Left lung (tissue), 10 donors: Measurements from ENCODE around the gene CCDC60. TPM values are rescaled to one million over a fixed set of nuclear protein-coding genes. Genes with fewer than 3 reads are reported as not detected.

ENCODE experiments used
- ATAC-seq: fragments of 200-7000 bp; cut with Tn5 transposase; one replicate; pipeline ENCODE4 v1.9.1; 2020; ENCODE audit warnings: moderate library complexity
- DNase-seq, 4 donors: peaks; one replicate each; pipeline ENCODE4 v3.0.0-alpha.2; 2013 to 2020
- H3K27ac ChIP-seq, 2 donors: fragments of 200-600 bp; sonication (generic) in 1 of 2; one replicate each; pipeline versions ENCODE4 v1.5.0 to v1.8.0; 2020 to 2021
- H3K27me3 ChIP-seq, 2 donors: fragments of 200-600 bp; sonication (generic) in 1 of 2; one replicate each; pipeline versions ENCODE4 v1.5.0 to v1.8.0; 2020 to 2021
- H3K36me3 ChIP-seq, 2 donors: fragments of 200-600 bp; sonication (generic) in 1 of 2; one replicate each; pipeline versions ENCODE4 v1.5.0 to v1.8.0; 2020 to 2021
- H3K4me1 ChIP-seq, 2 donors: fragments of 200-600 bp; one replicate each; pipeline ENCODE4 v1.8.0; 2021
- H3K4me3 ChIP-seq, 2 donors: fragments of 200-600 bp; sonication (generic) in 1 of 2; one replicate each; pipeline versions ENCODE4 v1.5.0 to v1.8.0; 2020 to 2021; ENCODE audit warnings: mild to moderate bottlenecking in 1 of 2
- H3K9me3 ChIP-seq, 2 donors: fragments of 200-600 bp; sonication (generic) in 1 of 2; one replicate each; pipeline versions ENCODE4 v1.5.0 to v1.8.0; 2020 to 2021
- intact Hi-C, 2 donors: fragments of 100-400 bp; cut with DNase I; formaldehyde crosslinking; loops; one replicate each; pipeline versions ENCODE4 v1.11.2 to v1.14.2; 2022
- polyA plus RNA-seq, 6 donors: library from polyadenylated mRNA; unstranded; fragments of 120-200 nt; gene quantifications; one replicate each; pipeline ENCODE4 v1.2.1, GENCODE V29; 2013; ENCODE audit not compliant: insufficient read length in 6 of 6
- total RNA-seq, 2 donors: library from RNA; stranded (reverse); fragmentation: NEBNext Ultra II Directional; extraction: Animal tissue kit (Norgen Biotek cat#: 25700); gene quantifications; one replicate each; pipeline ENCODE4 v1.2.1, GENCODE V29; 2021
- TF ChIP-seq, protein P1 (sequence below), 2 donors: fragments of 200-600 bp; sonication (generic) in 1 of 2; IDR thresholded peaks; one replicate each; pipeline versions ENCODE4 v1.5.0 to v1.8.0; 2021; ENCODE audit warnings: antibody characterized with exemption in 2 of 2
- donor health status: DM: no; HTN: yes; CAD: no.
- donor health status: DM: no; HTN: no; CAD: no.

Gene CCDC60
- total and polyA plus RNA-seq, 8 donors, result 0.47 to 2.4 (median 1.8) TPM; not detected in 1

DNA sequence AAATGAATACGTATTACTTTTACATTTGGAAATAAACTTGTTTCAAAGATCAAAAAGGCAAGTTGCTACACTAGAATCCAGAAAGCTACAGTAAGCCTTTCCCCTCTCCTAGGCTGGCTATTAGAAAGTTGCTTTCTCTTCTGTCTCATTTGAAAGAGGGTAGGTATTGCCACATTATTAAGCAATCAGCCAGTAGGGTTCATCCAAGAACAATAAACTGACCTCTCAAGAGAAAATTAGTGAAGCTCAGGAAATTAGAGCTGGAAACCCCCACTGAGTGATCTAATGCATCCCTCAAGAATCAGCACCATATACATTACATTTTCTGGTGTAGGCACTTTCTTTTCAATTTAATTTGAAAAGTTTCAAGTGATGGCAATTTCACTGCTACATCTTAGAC is 254.6 kb downstream of the CCDC60 start:
- intact Hi-C loops, result no loop called here
- DNase-seq, result peak in 1 of 4 donors; percentile 15
- no peaks in the 10 kb centered on the region for H3K36me3 ChIP-seq
- peaks cover 7 to 20% of the 10 kb centered on the region in 2 donors for H3K27me3 ChIP-seq
- H3K4me1 ChIP-seq, result peaks cover 0 to 10% of the 10 kb centered on the region in 2 donors
- ATAC-seq, result peak; percentile 44
- no peaks in the 10 kb centered on the region for H3K9me3 ChIP-seq
- TF ChIP-seq, protein P1, sequence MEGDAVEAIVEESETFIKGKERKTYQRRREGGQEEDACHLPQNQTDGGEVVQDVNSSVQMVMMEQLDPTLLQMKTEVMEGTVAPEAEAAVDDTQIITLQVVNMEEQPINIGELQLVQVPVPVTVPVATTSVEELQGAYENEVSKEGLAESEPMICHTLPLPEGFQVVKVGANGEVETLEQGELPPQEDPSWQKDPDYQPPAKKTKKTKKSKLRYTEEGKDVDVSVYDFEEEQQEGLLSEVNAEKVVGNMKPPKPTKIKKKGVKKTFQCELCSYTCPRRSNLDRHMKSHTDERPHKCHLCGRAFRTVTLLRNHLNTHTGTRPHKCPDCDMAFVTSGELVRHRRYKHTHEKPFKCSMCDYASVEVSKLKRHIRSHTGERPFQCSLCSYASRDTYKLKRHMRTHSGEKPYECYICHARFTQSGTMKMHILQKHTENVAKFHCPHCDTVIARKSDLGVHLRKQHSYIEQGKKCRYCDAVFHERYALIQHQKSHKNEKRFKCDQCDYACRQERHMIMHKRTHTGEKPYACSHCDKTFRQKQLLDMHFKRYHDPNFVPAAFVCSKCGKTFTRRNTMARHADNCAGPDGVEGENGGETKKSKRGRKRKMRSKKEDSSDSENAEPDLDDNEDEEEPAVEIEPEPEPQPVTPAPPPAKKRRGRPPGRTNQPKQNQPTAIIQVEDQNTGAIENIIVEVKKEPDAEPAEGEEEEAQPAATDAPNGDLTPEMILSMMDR (IDR thresholded peaks at IDR 0.05), result no peak
- no peak overlapping the region for H3K27ac ChIP-seq
- no peak overlapping the region for H3K4me3 ChIP-seq

DNA sequence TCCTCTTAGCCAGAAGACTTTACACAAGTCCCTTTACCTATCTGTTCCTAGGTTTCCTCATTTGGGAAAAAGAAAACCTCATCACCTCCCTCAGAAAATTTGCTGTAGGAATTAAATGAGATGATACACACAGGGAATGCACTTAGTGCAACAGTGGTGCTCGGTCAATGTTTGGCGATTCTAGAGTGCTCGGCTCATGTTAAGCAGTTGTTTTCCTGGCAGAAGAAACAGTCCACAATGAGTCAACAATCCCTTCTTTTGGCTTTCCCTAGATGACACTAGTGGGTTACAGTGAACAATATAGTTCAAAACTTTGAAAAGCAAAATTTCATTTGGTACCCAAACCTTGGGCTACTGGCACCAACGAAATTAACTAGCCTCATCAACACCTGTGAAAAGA is 255.1 kb downstream of the CCDC60 start:
- intact Hi-C loops, result no loop called here
- no peak for DNase-seq

More for the DNA sequence above, 255.1 kb downstream of the CCDC60 start:
- peaks cover 0 to 10% of the 10 kb centered on the region in 2 donors for H3K4me1 ChIP-seq
- no peak overlapping the region for H3K27ac ChIP-seq
- peaks cover 10 to 26% of the 10 kb centered on the region in 2 donors for H3K27me3 ChIP-seq
- H3K36me3 ChIP-seq, result no peaks in the 10 kb centered on the region
- no peaks in the 10 kb centered on the region for H3K9me3 ChIP-seq
- H3K4me3 ChIP-seq, result no peak overlapping the region
- no peak for ATAC-seq
- TF ChIP-seq, protein P1 (IDR thresholded peaks at IDR 0.05), result no peak

Other genes starting within 250 kb of the CCDC60 start
- 10 to 100 TPM; 64.1 to 68.6 TPM for gene HSPB8, start 155.8 kb upstream of the CCDC60 start, total RNA-seq
- gene HSPB8, start 155.8 kb upstream of the CCDC60 start, polyA plus RNA-seq, result 10 to 100 TPM; 13.6 to 19.0 (median 15.6) TPM